AG09319 (cell line): ENCODE results near the gene ABHD6.

ENCODE experiments used
- DNase-seq: peaks from one replicate; pipeline ENCODE4 v3.0.0-alpha.2; 2010; ENCODE audit warnings: low read depth; ENCODE audit errors: extremely low read depth
- CTCF ChIP-seq: IDR thresholded peaks from 2 replicates; pipeline ENCODE4 v1.5.1; 2011; ENCODE audit warnings: low read depth, mild to moderate bottlenecking, inconsistent platforms, low read length, moderate library complexity

The ABHD6 gene, protein sequence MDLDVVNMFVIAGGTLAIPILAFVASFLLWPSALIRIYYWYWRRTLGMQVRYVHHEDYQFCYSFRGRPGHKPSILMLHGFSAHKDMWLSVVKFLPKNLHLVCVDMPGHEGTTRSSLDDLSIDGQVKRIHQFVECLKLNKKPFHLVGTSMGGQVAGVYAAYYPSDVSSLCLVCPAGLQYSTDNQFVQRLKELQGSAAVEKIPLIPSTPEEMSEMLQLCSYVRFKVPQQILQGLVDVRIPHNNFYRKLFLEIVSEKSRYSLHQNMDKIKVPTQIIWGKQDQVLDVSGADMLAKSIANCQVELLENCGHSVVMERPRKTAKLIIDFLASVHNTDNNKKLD

GRCh38 chr3:58237238-58237940 lies at the start of gene ABHD6:
ABHD6 (plus strand) TSS chr3:58237792; CDS start chr3:58256587, 18,795 bp downstream.
- TF ChIP-seq CTCF = peak; percentile 23
- no peak for DNase-seq

- no peak for TF ChIP-seq CTCF
- DNase-seq = no peak
These were observed 49.4 kb upstream of the ABHD6 start for GRCh38 chr3:58188173-58188564.

DNA sequence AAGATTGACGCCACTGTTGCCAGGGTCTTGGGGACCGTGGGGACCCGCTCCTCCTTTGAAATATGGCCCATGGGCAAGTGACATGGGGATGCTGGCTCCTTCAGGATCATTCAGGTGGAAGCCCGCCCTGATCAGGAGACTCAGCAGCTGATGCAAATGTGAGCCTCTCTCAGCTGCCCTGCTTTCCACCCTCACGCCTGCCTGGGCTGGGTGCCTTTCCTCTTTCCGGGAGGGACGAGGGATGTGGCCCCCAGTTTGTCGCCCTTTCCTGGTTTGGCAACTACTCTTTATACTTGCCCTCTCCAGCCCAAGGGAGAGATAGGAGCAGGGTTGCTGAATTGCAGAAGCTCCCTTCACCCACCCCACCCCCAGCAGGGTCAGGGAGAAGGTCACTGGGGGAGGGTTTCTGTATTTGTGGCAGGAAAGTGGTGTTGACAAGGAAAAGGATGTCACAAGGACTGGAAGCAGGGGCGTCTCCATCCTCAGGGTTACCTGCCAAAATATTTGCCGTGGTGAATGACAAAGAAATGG lies 48.6 kb upstream of the ABHD6 start:
- no peak for TF ChIP-seq CTCF

DNA sequence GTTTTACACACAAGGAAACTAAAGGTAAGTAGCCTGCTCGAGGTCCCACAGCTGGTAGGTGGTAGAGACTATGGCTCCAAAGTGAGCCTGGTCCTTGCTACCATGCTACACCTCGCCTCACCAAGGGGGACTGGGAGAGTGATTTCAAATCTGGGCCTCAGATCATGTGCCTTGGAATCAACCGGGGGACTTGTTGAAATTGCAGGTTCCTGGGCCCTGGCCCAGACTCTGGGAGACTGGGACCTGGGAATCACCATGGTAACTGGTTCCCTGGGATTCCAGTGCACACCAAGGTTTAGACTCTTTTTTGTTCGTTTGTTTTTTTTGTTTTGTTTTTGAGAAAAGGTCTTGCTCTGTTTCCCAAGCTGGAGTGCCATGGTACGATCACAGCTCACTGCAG lies 47.9 kb upstream of the ABHD6 start:
- DNase-seq = no peak
- TF ChIP-seq CTCF = no peak

More for the DNA sequence above, 48.6 kb upstream of the ABHD6 start:
- no peak for DNase-seq

DNA sequence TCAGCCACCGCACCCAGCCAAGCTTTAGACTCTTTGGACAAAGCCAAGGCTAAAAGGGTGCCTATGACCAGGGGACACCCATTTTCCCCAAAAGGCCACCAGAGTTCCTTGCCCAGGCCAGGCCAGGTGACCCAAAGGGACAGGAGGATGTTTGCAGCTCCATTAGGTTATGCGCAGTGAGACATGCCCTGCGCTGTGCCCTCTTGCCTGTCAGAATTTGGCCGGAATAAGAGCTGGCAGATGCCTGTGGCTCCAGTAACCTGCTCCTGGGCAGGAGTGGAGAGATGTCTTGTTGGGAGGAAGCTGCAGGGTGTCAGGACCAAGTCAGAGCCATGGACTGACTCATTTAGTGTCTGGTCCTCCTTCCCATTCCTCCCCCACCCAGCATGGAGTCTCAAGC lies 47.3 kb upstream of the ABHD6 start:
- no peak for TF ChIP-seq CTCF
- DNase-seq = no peak

DNA sequence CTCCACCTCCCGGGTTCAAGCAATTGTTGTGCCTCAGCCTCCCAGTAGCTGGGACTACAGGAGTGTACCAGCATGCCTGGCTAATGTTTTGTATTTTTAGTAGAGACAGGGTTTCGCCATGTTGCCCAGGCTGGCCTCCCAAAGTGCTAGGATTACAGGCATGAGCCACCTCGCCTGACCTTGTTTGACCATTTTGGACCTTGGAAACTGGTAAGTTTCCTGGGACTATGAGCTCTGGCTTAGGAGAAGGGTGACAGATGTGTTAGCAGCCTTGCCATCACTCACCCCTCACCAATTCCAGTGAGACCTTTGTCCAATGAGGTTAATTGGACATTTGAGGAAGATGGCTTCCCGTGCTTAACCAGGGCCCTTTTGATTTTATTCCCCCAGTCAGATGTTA lies 46.7 kb upstream of the ABHD6 start:
- no peak for DNase-seq
- no peak for TF ChIP-seq CTCF

- no peak for TF ChIP-seq CTCF
- DNase-seq = no peak
These were observed 46.1 kb upstream of the ABHD6 start for GRCh38 chr3:58191361-58191991.
